IPS-18a (cell line): ENCODE measurements around the gene MBD3.

Experiments used
- H3K27ac ChIP-seq: one replicate; pipeline ENCODE4 v1.5.1; 2013; ENCODE audit warnings: low read length
- H3K27me3 ChIP-seq: one replicate; pipeline ENCODE4 v1.6.1; 2013; ENCODE audit warnings: mild to moderate bottlenecking, low read length; ENCODE audit not compliant: control insufficient read depth, insufficient read depth
- H3K36me3 ChIP-seq: one replicate; pipeline ENCODE4 v1.6.1; 2013; ENCODE audit warnings: low read depth, low read length; ENCODE audit not compliant: control insufficient read depth
- H3K4me1 ChIP-seq: one replicate; pipeline ENCODE4 v1.6.1; 2013; ENCODE audit warnings: low read depth, low read length; ENCODE audit not compliant: control insufficient read depth
- H3K4me3 ChIP-seq: one replicate; pipeline ENCODE4 v1.5.1; 2013; ENCODE audit warnings: low read length
- H3K9ac ChIP-seq: one replicate; pipeline ENCODE4 v1.6.1; 2013; ENCODE audit warnings: mild to moderate bottlenecking, low read length, moderate library complexity
- H3K9me3 ChIP-seq: one replicate; pipeline ENCODE4 v1.6.1; 2013; ENCODE audit warnings: low read depth, low read length; ENCODE audit not compliant: control insufficient read depth

The MBD3 gene

GRCh38 chr19:1609103-1609396 is 16.4 kb upstream of the MBD3 start:
- Histone ChIP-seq H3K9me3 (no peaks in the 10 kb centered on the region), H3K9ac (no peak overlapping the region), H3K36me3 (peaks cover 43% of the 10 kb centered on the region), H3K27me3 (no peaks in the 10 kb centered on the region), H3K4me3 (no peak overlapping the region), H3K27ac (no peak overlapping the region), H3K4me1 (peaks cover 3% of the 10 kb centered on the region)

GRCh38 chr19:1608359-1609102 is 15.9 kb upstream of the MBD3 start:
- peaks cover 38% of the 10 kb centered on the region for H3K36me3 ChIP-seq

GRCh38 chr19:1606138-1606651 is 13.5 kb upstream of the MBD3 start:
- Histone ChIP-seq H3K9ac (peak overlapping the region; percentile 51), H3K36me3 (peaks cover 17% of the 10 kb centered on the region), H3K27me3 (no peaks in the 10 kb centered on the region), H3K27ac (peak overlapping the region; percentile 43), H3K4me3 (peak overlapping the region; percentile 65), H3K4me1 (peaks cover 3% of the 10 kb centered on the region), H3K9me3 (no peaks in the 10 kb centered on the region)

More at GRCh38 chr19:1608359-1609102, 15.9 kb upstream of the MBD3 start:
- Histone ChIP-seq H3K27ac (no peak overlapping the region), H3K9me3 (no peaks in the 10 kb centered on the region), H3K27me3 (no peaks in the 10 kb centered on the region), H3K9ac (no peak overlapping the region), H3K4me1 (peaks cover 3% of the 10 kb centered on the region), H3K4me3 (no peak overlapping the region)

GRCh38 chr19:1605236-1606137 is 12.8 kb upstream of the MBD3 start, which contains the start of gene UQCR11:
Gene UQCR11 (minus strand): TSS chr19:1605462. CDS start chr19:1605409, 53 bp downstream.
- H3K9me3 ChIP-seq: no peaks in the 10 kb centered on the region
- peak within 1 kb of the TSS; percentile 65 for H3K4me3 ChIP-seq
- H3K27ac ChIP-seq: peak within 1 kb of the TSS; percentile 43
- peak within 1 kb of the TSS; percentile 51 for H3K9ac ChIP-seq
- H3K36me3 ChIP-seq: peaks cover 10% of the 10 kb centered on the region
- no peaks in the 10 kb centered on the region for H3K27me3 ChIP-seq
- peaks cover 3% of the 10 kb centered on the region for H3K4me1 ChIP-seq

GRCh38 chr19:1602091-1602707 is 9.5 kb upstream of the MBD3 start:
- Histone ChIP-seq H3K9ac (no peak overlapping the region), H3K36me3 (peaks cover 24% of the 10 kb centered on the region), H3K9me3 (no peaks in the 10 kb centered on the region), H3K27me3 (no peaks in the 10 kb centered on the region), H3K27ac (no peak overlapping the region), H3K4me3 (no peak overlapping the region), H3K4me1 (peaks cover 3% of the 10 kb centered on the region)

GRCh38 chr19:1601613-1602064 is 9.0 kb upstream of the MBD3 start:
- H3K4me1 ChIP-seq: peaks cover 3% of the 10 kb centered on the region
- H3K4me3 ChIP-seq: no peak overlapping the region
- peaks cover 29% of the 10 kb centered on the region for H3K36me3 ChIP-seq
- no peak overlapping the region for H3K27ac ChIP-seq
- no peak overlapping the region for H3K9ac ChIP-seq
- H3K27me3 ChIP-seq: no peaks in the 10 kb centered on the region
- no peaks in the 10 kb centered on the region for H3K9me3 ChIP-seq

GRCh38 chr19:1599460-1599846 is 6.8 kb upstream of the MBD3 start:
- Histone ChIP-seq H3K27me3 (no peaks in the 10 kb centered on the region), H3K4me1 (no peaks in the 10 kb centered on the region), H3K9ac (no peak overlapping the region), H3K4me3 (no peak overlapping the region), H3K9me3 (no peaks in the 10 kb centered on the region), H3K27ac (no peak overlapping the region), H3K36me3 (peaks cover 29% of the 10 kb centered on the region)

- Histone ChIP-seq H3K27me3 (no peaks in the 10 kb centered on the region), H3K4me3 (no peak overlapping the region), H3K9ac (no peak overlapping the region), H3K27ac (no peak overlapping the region), H3K36me3 (peaks cover 29% of the 10 kb centered on the region), H3K4me1 (no peaks in the 10 kb centered on the region), H3K9me3 (no peaks in the 10 kb centered on the region)
Measured at GRCh38 chr19:1598777-1599459, 6.3 kb upstream of the MBD3 start.

GRCh38 chr19:1593501-1593772 is 772 bp upstream of the MBD3 start:
- peaks cover 8% of the 10 kb centered on the region for H3K4me1 ChIP-seq
- H3K9me3 ChIP-seq: no peaks in the 10 kb centered on the region
- H3K4me3 ChIP-seq: peak overlapping the region; percentile 61
- H3K36me3 ChIP-seq: peaks cover 15% of the 10 kb centered on the region
- H3K27me3 ChIP-seq: no peaks in the 10 kb centered on the region
- H3K9ac ChIP-seq: peak overlapping the region; percentile 50
- H3K27ac ChIP-seq: no peak overlapping the region

GRCh38 chr19:1592024-1592754 is 476 bp downstream of the MBD3 start:
- peak overlapping the region; percentile 100 for H3K9ac ChIP-seq
- H3K36me3 ChIP-seq: peaks cover 5% of the 10 kb centered on the region
- H3K9me3 ChIP-seq: no peaks in the 10 kb centered on the region
- H3K27me3 ChIP-seq: no peaks in the 10 kb centered on the region
- H3K4me3 ChIP-seq: peak overlapping the region; percentile 98
- H3K4me1 ChIP-seq: peaks cover 8% of the 10 kb centered on the region
- H3K27ac ChIP-seq: peak overlapping the region; percentile 99
